Measurements from ENCODE around the gene MAPRE2. TPM values are rescaled to one million over a fixed set of nuclear protein-coding genes. Genes with fewer than 3 reads are reported as not detected.
"Not testable (repeated sequence)": the region's sequence is repeated elsewhere in the genome, so short reads cannot be mapped to it uniquely, and the experiment has no call there.

MAPRE2 gene
- total RNA-seq, 1 donor from 2014 or later = 22.4 TPM

- no peaks in the 10 kb centered on the region for H3K9me3 ChIP-seq
- no peaks in the 10 kb centered on the region for H3K27me3 ChIP-seq
- H3K4me1 ChIP-seq = no peaks in the 10 kb centered on the region
- intact Hi-C loops (cut with DNase I) = no loop called here
- H3K4me3 ChIP-seq = no peak overlapping the region
- DNase-seq (ENCODE audit: low spot score in 2 of 2) = no peak
- H3K27ac ChIP-seq = no peak overlapping the region
- TF ChIP-seq CTCF (IDR thresholded peaks at IDR 0.05) = no peak
- H3K36me3 ChIP-seq = peaks cover 10 to 32% of the 10 kb centered on the region in 2 donors
Observed at GRCh38 chr18:35141567-35142274, 100.5 kb downstream of the MAPRE2 start.

GRCh38 chr18:35142275-35142615, 101.0 kb downstream of the MAPRE2 start:
- intact Hi-C loops (cut with DNase I) = no loop called here
- H3K4me3 ChIP-seq = no peak overlapping the region
- DNase-seq (ENCODE audit: low spot score in 2 of 2) = no peak
- peaks cover 10 to 27% of the 10 kb centered on the region in 2 donors for H3K36me3 ChIP-seq
- H3K4me1 ChIP-seq = no peaks in the 10 kb centered on the region
- H3K27me3 ChIP-seq = no peaks in the 10 kb centered on the region
- no peaks in the 10 kb centered on the region for H3K9me3 ChIP-seq
- no peak overlapping the region for H3K27ac ChIP-seq
- TF ChIP-seq CTCF (IDR thresholded peaks at IDR 0.05) = no peak

GRCh38 chr18:35143622-35144596, 102.7 kb downstream of the MAPRE2 start:
- DNase-seq (ENCODE audit: low spot score in 2 of 2) = no peak
- Histone ChIP-seq H3K27me3 (no peaks in the 10 kb centered on the region), H3K36me3 (peaks cover 2 to 17% of the 10 kb centered on the region in 2 donors), H3K4me1 (no peaks in the 10 kb centered on the region), H3K27ac (no peak overlapping the region), H3K9me3 (no peaks in the 10 kb centered on the region), H3K4me3 (no peak overlapping the region)
- TF ChIP-seq CTCF (IDR thresholded peaks at IDR 0.05) = peak; percentile 65 to 82 (median 74)
- intact Hi-C loops (cut with DNase I) = loop anchor here (1.0 to 2.0 kb wide), 2 partner anchors 138 to 277 kb away; no protein-coding TSS in a partner anchor

GRCh38 chr18:35144698-35145097, 103.5 kb downstream of the MAPRE2 start:
- no peak for TF ChIP-seq CTCF (IDR thresholded peaks at IDR 0.05)
- Histone ChIP-seq H3K4me3 (no peak overlapping the region), H3K9me3 (no peaks in the 10 kb centered on the region), H3K27me3 (no peaks in the 10 kb centered on the region), H3K27ac (no peak overlapping the region), H3K4me1 (no peaks in the 10 kb centered on the region), H3K36me3 (peaks cover 0 to 10% of the 10 kb centered on the region in 2 donors)
- DNase-seq (ENCODE audit: low spot score in 2 of 2) = no peak
- intact Hi-C loops (cut with DNase I) = loop anchor here (1.0 to 2.0 kb wide), 2 partner anchors 138 to 278 kb away; no protein-coding TSS in a partner anchor

- H3K9me3 ChIP-seq; intact Hi-C loops (cut with DNase I); H3K27ac ChIP-seq; H3K27me3 ChIP-seq; H3K4me3 ChIP-seq; H3K4me1 ChIP-seq; H3K36me3 ChIP-seq; DNase-seq (ENCODE audit: low spot score in 2 of 2): not testable (repeated sequence)
Observed at GRCh38 chr18:35150195-35150594, 109.0 kb downstream of the MAPRE2 start.
